Activated T-helper 1 cell treated with anti-CD3 and anti-CD28 coated beads, Interleukin-12 subunit alpha, Interleukin-12 subunit beta, Interleukin-2, Interleukin-4 antibody, amounts not matched to agents 30 ng/mL and 10 ng/mL and 1 ng/mL, durations not matched to agents 14 hours and 24 hours and 36 hours (primary cell): ENCODE data around the gene CLMN. TPM values are rescaled to one million over a fixed set of nuclear protein-coding genes. Genes with fewer than 3 reads are reported as not detected.
"Not testable (repeated sequence)": the region's sequence is repeated elsewhere in the genome, so short reads cannot be mapped to it uniquely, and the experiment has no call there.

Experiments used
- DNase-seq: peaks from one replicate; pipeline ENCODE4 v3.0.0; 2021; ENCODE audit warnings: low spot score
- H3K27ac Mint-ChIP-seq: one replicate; pipeline ENCODE4 v1.8.0; 2021; ENCODE audit warnings: mild to moderate bottlenecking, mixed read lengths
- H3K27me3 Mint-ChIP-seq: one replicate; pipeline ENCODE4 v1.8.0; 2022; ENCODE audit warnings: mild to moderate bottlenecking, moderate library complexity, mixed read lengths; ENCODE audit not compliant: insufficient read depth
- H3K36me3 Mint-ChIP-seq: one replicate; pipeline ENCODE4 v1.8.0; 2021; ENCODE audit warnings: low read depth, mixed read lengths
- H3K4me1 Mint-ChIP-seq: one replicate; pipeline ENCODE4 v1.8.0; 2021; ENCODE audit warnings: low read depth, mixed read lengths
- H3K4me3 Mint-ChIP-seq: one replicate; pipeline ENCODE4 v1.8.0; 2021; ENCODE audit warnings: mild to moderate bottlenecking, moderate library complexity, mixed read lengths
- H3K9me3 Mint-ChIP-seq: one replicate; pipeline ENCODE4 v1.8.0; 2021; ENCODE audit warnings: mixed read lengths
- intact Hi-C: fragments of 100-400 bp; cut with micrococcal nuclease; formaldehyde crosslinking; loops from one replicate; pipeline ENCODE4 v1.15.1; 2024
- total RNA-seq: library from RNA; stranded (reverse); gene quantifications from 2 replicates; pipeline ENCODE4 v1.2.3, GENCODE V29; 2022

The CLMN gene
- total RNA-seq, 1 donor from 2014 or later, result 0.80 TPM

- Mint-ChIP-seq H3K4me3 (no peak overlapping the region), H3K36me3 (no peaks in the 10 kb centered on the region), H3K27me3 (peaks cover 5% of the 10 kb centered on the region), H3K27ac (no peak overlapping the region), H3K4me1 (no peaks in the 10 kb centered on the region), H3K9me3 (peaks cover 5% of the 10 kb centered on the region)
- intact Hi-C loops, result no loop called here
- no peak for DNase-seq
Observed at GRCh38 chr14:95292660-95293425, 26.9 kb downstream of the CLMN start.

DNA sequence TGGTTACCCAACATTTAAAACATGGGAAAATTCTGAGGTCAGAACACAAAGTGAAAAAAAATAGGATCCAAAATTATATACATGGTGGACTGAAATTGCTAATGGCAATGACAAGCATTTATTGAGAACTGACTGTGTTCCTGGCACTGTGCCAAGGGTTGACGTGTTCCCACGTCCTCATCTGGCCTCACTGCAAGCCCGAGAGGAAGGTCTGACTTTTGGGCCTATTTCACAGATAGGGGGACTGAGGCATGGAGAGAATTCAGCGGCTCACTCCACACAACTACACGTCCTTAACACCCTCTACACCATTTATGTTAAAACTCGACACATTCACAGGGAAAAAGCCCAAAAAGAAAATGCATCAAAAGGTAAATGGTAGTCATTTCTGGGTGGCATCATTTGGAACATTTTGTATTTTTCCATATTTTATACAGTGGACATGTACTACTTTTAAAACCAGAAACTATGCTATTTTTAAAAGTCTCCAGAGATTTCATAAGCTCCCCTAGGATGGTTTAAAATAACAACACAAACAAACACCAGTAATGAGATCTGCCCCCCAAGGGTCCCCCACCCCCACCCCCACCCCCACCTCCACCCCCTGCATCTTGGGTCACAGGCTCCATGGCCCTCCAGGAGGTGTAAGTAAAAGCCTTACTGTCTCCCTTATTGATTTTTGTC, 27.7 kb downstream of the CLMN start:
- H3K36me3 Mint-ChIP-seq, result no peaks in the 10 kb centered on the region
- no peak overlapping the region for H3K27ac Mint-ChIP-seq
- peaks cover 5% of the 10 kb centered on the region for H3K9me3 Mint-ChIP-seq
- DNase-seq, result no peak
- H3K4me3 Mint-ChIP-seq, result no peak overlapping the region
- no peaks in the 10 kb centered on the region for H3K4me1 Mint-ChIP-seq
- intact Hi-C loops, result no loop called here
- H3K27me3 Mint-ChIP-seq, result peaks cover 5% of the 10 kb centered on the region

DNA sequence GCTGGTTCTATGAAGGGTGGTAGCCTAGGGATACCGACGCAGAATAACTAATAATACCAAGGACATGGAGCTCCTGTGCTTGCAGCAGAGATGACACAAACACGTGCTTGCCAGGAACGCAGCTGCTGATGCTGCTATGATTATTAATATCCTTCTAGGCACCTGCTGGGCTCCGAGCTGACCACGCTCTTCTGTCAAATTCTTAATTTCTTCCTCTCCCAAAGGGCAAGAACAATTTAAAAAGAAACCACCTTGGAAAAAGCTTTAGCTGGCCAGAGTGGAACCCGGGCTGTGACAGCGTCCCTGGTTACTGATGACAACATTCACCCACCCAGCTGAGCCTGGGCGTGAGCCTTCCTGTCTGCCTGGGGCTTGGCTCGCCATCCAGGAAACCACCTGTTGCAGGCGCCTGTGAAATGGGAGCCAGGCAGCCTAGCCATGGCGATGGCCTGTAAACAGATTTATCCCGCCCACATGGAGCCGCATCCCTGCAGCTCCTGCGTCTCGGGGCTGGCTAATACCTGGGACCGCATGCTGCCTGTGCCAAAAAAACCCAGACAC, 28.8 kb downstream of the CLMN start:
- no peaks in the 10 kb centered on the region for H3K4me1 Mint-ChIP-seq
- H3K4me3 Mint-ChIP-seq, result no peak overlapping the region
- H3K27ac Mint-ChIP-seq, result no peak overlapping the region
- H3K9me3 Mint-ChIP-seq, result peaks cover 5% of the 10 kb centered on the region
- intact Hi-C loops, result no loop called here
- no peaks in the 10 kb centered on the region for H3K36me3 Mint-ChIP-seq
- peaks cover 5% of the 10 kb centered on the region for H3K27me3 Mint-ChIP-seq
- DNase-seq, result no peak

DNA sequence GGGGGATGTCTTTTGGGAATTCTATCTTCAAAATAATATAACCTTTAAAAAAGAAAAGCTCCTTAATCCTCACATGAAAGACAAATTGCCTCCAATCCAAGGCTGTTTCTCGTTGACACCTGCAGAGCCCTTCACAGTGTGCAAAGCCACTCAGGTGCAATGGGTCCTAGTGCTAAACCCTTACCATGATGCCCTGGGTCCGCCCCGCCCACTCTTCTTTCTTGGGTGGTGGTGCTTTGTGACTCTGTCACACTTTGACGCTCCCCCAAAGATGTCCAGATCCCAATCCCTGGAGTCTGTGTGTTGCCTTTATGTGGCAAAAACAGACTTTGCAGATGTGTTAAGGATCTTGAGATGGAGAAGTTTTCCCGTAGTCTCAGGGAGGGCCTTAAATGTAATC, 29.7 kb downstream of the CLMN start:
- H3K4me3 Mint-ChIP-seq, result no peak overlapping the region
- H3K27me3 Mint-ChIP-seq, result peaks cover 5% of the 10 kb centered on the region
- H3K4me1 Mint-ChIP-seq, result no peaks in the 10 kb centered on the region
- H3K9me3 Mint-ChIP-seq, result no peaks in the 10 kb centered on the region
- H3K36me3 Mint-ChIP-seq, result no peaks in the 10 kb centered on the region
- H3K27ac Mint-ChIP-seq, result no peak overlapping the region
- intact Hi-C loops, result no loop called here
- no peak for DNase-seq

DNA sequence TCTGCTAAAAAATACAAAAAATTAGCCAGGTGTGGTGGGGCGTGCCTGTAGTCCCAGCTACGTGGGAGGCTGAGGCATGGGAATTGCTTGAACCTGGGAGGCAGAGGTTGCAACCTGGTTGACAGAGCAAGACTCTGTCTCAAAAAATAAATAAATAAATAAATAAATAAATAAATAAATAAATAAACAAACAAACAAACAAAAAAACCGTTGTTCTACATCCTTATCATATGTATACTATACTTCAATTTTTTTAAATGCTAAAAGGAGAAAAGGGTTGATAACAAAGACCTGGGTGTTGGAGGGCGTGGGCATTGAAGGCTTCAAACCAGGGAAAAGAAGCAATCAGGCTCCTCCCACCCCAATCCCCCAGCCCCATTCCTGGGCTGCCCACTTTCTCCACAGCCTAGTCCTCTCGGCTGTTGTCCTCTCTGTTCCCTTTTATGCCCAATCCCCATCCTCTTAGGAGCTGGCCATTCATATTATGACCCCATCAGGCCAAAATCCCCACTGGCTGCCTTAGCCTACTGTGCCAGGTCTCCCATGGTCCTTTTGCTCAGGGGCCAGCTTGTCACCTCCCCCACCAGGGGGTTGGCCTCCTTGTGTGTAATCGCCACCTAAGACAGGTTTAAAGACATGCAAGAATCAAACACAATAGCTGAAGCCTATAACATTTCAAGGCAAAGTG, 30.2 kb downstream of the CLMN start:
- no peak overlapping the region for H3K4me3 Mint-ChIP-seq
- peaks cover 5% of the 10 kb centered on the region for H3K27me3 Mint-ChIP-seq
- no peak overlapping the region for H3K27ac Mint-ChIP-seq
- DNase-seq, result no peak
- H3K36me3 Mint-ChIP-seq, result no peaks in the 10 kb centered on the region
- intact Hi-C loops, result no loop called here
- H3K4me1 Mint-ChIP-seq, result no peaks in the 10 kb centered on the region
- no peaks in the 10 kb centered on the region for H3K9me3 Mint-ChIP-seq

GRCh38 chr14:95288672-95289322, 30.9 kb downstream of the CLMN start:
- Mint-ChIP-seq H3K9me3 (no peaks in the 10 kb centered on the region), H3K27me3 (peaks cover 5% of the 10 kb centered on the region), H3K27ac (no peak overlapping the region), H3K36me3 (no peaks in the 10 kb centered on the region), H3K4me3 (no peak overlapping the region), H3K4me1 (no peaks in the 10 kb centered on the region)
- DNase-seq, result no peak
- intact Hi-C loops, result no loop called here

GRCh38 chr14:95287176-95287754, 32.4 kb downstream of the CLMN start:
- no peak overlapping the region for H3K4me3 Mint-ChIP-seq
- no peaks in the 10 kb centered on the region for H3K9me3 Mint-ChIP-seq
- no peaks in the 10 kb centered on the region for H3K36me3 Mint-ChIP-seq
- no peak for DNase-seq
- no peak overlapping the region for H3K27ac Mint-ChIP-seq
- peaks cover 3% of the 10 kb centered on the region for H3K27me3 Mint-ChIP-seq
- no peaks in the 10 kb centered on the region for H3K4me1 Mint-ChIP-seq
- intact Hi-C loops, result no loop called here

DNA sequence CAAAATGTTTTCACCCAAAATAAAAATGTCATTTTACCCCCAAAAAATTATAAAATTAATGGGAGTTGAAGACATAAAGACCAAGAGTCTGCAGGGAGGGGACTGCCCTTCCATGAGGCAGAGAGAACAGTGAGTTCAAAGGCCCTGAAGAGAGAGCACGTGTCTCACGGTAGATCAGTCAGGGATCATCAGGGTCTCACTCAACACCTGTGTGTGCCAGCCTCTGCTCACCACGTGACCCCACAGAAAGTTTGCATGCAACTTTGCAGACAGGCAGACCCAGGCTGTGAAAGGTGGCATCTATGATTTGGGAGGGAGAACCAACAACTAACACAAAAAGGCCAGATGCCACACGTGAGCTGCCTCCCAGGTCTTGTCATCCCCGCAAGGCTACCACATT, 33.1 kb downstream of the CLMN start:
- Mint-ChIP-seq H3K9me3 (no peaks in the 10 kb centered on the region), H3K27ac (no peak overlapping the region), H3K4me3 (no peak overlapping the region), H3K36me3 (no peaks in the 10 kb centered on the region), H3K4me1 (no peaks in the 10 kb centered on the region), H3K27me3 (peaks cover 3% of the 10 kb centered on the region)
- no peak for DNase-seq
- intact Hi-C loops, result no loop called here

DNA sequence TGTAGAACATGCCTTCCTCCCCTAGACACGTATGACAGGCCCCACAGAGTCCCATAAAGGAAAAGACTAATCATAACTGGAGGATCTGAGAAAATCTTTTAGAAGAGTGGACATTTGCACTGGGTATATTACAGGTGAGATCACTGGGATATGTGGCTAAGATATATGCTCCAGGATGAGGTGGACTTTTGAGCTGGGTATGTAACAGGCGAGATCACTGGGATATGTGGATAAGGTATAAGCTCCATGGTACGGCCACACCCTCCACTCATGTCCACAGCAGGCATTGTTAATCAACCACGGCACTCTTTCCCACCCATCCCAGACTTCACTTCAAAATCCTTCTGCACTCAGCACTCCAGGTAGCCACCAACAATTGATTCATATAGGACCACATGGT, 34.1 kb downstream of the CLMN start:
- H3K4me1 Mint-ChIP-seq, result no peaks in the 10 kb centered on the region
- H3K36me3 Mint-ChIP-seq, result no peaks in the 10 kb centered on the region
- intact Hi-C loops, result no loop called here
- DNase-seq, result no peak
- H3K9me3 Mint-ChIP-seq, result no peaks in the 10 kb centered on the region
- H3K27ac Mint-ChIP-seq, result no peak overlapping the region
- no peak overlapping the region for H3K4me3 Mint-ChIP-seq
- peaks cover 3% of the 10 kb centered on the region for H3K27me3 Mint-ChIP-seq

GRCh38 chr14:95283802-95284201, 35.9 kb downstream of the CLMN start:
- H3K36me3 Mint-ChIP-seq, H3K4me3 Mint-ChIP-seq, H3K9me3 Mint-ChIP-seq, intact Hi-C loops, H3K27me3 Mint-ChIP-seq, DNase-seq, H3K4me1 Mint-ChIP-seq, H3K27ac Mint-ChIP-seq: not testable (repeated sequence)

DNA sequence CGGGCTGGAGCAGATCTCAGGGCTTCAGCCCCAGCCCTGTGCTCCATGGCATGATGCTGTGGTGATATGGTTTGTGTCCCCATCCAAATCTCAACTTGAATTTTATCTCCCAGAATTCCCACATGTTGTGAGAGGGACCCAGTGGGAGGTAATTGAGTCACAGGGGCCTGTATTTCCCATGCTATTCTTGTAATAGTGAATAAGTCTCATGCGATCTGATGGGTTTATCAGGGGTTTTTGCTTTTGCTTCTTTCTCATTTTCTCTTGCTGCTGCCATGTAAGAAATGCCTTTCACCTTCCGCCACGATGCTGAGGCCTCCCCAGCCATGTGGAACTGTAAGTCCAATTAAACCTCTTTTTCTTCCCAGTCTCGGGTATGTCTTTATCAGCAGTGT, 36.7 kb downstream of the CLMN start:
- H3K9me3 Mint-ChIP-seq, H3K4me3 Mint-ChIP-seq, H3K36me3 Mint-ChIP-seq, intact Hi-C loops, DNase-seq, H3K27me3 Mint-ChIP-seq, H3K27ac Mint-ChIP-seq, H3K4me1 Mint-ChIP-seq: not testable (repeated sequence)

GRCh38 chr14:95282354-95282985, 37.2 kb downstream of the CLMN start:
- Mint-ChIP-seq H3K36me3 (no peaks in the 10 kb centered on the region), H3K27ac (no peak overlapping the region)
- intact Hi-C loops, result no loop called here

More at GRCh38 chr14:95282354-95282985, 37.2 kb downstream of the CLMN start:
- Mint-ChIP-seq H3K27me3 (peaks cover 2% of the 10 kb centered on the region), H3K4me3 (no peak overlapping the region), H3K9me3 (no peaks in the 10 kb centered on the region), H3K4me1 (no peaks in the 10 kb centered on the region)
- no peak for DNase-seq
